Type B pancreatic cell (in vitro differentiated cells): ENCODE results near the gene ANXA6. TPM values are rescaled to one million over a fixed set of nuclear protein-coding genes. Genes with fewer than 3 reads are reported as not detected.

ENCODE experiments used
- DNase-seq: peaks from one replicate; pipeline ENCODE4 v3.0.0; 2021; ENCODE audit warnings: mixed read lengths; ENCODE audit not compliant: unreplicated experiment; ENCODE audit errors: extremely low spot score
- H3K27ac Mint-ChIP-seq: 2 replicates; pipeline ENCODE4 v1.8.0; 2021; ENCODE audit warnings: mild to moderate bottlenecking, mixed read lengths
- H3K27me3 Mint-ChIP-seq: 2 replicates; pipeline ENCODE4 v1.8.0; 2021; ENCODE audit warnings: mixed read lengths
- H3K36me3 Mint-ChIP-seq: 2 replicates; pipeline ENCODE4 v1.8.0; 2021; ENCODE audit warnings: mixed read lengths
- H3K4me1 Mint-ChIP-seq: one replicate; pipeline ENCODE4 v1.8.0; 2021; ENCODE audit warnings: mixed read lengths; ENCODE audit not compliant: unreplicated experiment
- H3K4me3 Mint-ChIP-seq: 2 replicates; pipeline ENCODE4 v1.8.0; 2021; ENCODE audit warnings: mild to moderate bottlenecking, mixed read lengths
- H3K9me3 Mint-ChIP-seq: 2 replicates; pipeline ENCODE4 v1.8.0; 2021; ENCODE audit warnings: mixed read lengths
- total RNA-seq: library from RNA; stranded (reverse); gene quantifications from 2 replicates; pipeline ENCODE4 v1.2.1, GENCODE V29; 2021; ENCODE audit warnings: low replicate concordance
- TF ChIP-seq, protein P1 (sequence below): fragments of 200-600 bp; sonication (generic); conservative IDR thresholded peaks from 2 replicates; pipeline ENCODE4 v1.5.0; 2021; ENCODE audit warnings: antibody characterized with exemption, mild to moderate bottlenecking

Gene ANXA6
- total RNA-seq, 1 donor from 2014 or later, result 200 TPM

DNA sequence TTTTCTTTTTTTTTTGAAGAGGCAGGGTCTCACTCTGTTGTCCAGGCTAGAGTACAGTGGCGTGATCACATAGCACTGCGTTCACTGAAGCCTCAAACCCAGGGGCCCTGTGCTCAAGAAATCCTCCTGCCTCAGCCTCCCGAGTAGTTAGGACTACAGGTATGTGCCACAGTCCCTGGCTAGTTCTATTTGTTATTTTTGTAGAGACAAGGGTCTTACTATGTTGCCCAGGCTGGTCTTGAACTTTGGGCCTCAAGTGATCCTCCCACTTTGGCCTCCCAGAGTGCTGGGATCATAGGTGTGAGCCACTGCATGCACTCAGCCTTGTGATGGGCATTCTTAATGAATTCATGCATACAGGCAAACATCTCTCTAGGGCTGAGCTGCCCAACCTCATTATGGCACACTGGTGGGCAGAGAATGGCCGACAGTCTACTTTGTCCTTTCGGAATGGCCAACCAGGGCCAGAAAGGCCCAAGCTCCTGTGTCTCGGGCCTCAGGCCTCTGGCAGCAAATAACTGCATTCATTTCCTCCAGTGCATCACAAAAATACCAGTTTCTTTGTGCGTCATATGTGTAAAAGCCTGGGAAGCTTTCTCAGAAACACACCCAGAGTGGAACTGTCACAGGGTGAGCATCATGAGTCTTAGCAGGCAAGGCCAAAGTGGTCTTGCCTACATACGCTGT is 27.2 kb downstream of the ANXA6 start:
- Mint-ChIP-seq H3K27ac (peak overlapping the region; percentile 77), H3K4me3 (no peak overlapping the region), H3K27me3 (no peaks in the 10 kb centered on the region), H3K9me3 (no peaks in the 10 kb centered on the region), H3K4me1 (peaks cover 4% of the 10 kb centered on the region), H3K36me3 (peaks cover 24% of the 10 kb centered on the region)
- TF ChIP-seq, protein P1, sequence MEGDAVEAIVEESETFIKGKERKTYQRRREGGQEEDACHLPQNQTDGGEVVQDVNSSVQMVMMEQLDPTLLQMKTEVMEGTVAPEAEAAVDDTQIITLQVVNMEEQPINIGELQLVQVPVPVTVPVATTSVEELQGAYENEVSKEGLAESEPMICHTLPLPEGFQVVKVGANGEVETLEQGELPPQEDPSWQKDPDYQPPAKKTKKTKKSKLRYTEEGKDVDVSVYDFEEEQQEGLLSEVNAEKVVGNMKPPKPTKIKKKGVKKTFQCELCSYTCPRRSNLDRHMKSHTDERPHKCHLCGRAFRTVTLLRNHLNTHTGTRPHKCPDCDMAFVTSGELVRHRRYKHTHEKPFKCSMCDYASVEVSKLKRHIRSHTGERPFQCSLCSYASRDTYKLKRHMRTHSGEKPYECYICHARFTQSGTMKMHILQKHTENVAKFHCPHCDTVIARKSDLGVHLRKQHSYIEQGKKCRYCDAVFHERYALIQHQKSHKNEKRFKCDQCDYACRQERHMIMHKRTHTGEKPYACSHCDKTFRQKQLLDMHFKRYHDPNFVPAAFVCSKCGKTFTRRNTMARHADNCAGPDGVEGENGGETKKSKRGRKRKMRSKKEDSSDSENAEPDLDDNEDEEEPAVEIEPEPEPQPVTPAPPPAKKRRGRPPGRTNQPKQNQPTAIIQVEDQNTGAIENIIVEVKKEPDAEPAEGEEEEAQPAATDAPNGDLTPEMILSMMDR, result no peak
- no peak for DNase-seq

DNA sequence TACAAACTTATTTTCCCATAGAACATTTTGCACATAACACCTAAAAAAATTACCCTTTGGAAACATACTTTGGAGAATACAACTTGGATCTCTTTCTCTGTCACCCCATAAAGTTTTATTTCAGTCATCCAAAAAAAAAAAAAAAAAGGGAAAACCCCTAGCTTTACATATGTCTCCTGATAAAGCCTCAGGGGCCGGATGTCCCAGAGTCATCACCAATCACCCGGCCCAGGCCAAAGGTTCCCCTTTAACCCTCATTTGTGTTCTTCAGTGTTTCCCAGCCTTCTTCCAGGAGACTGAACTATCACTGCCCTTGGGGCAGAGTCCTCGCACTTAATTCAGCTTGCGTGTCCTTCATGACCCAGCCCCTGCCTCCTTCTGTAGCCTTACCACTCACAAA is 28.8 kb downstream of the ANXA6 start:
- H3K4me3 Mint-ChIP-seq, result no peak overlapping the region
- no peak for DNase-seq
- no peaks in the 10 kb centered on the region for H3K9me3 Mint-ChIP-seq
- TF ChIP-seq, protein P1, result no peak
- H3K36me3 Mint-ChIP-seq, result peaks cover 23% of the 10 kb centered on the region
- H3K4me1 Mint-ChIP-seq, result peaks cover 4% of the 10 kb centered on the region
- H3K27ac Mint-ChIP-seq, result no peak overlapping the region
- no peaks in the 10 kb centered on the region for H3K27me3 Mint-ChIP-seq

DNA sequence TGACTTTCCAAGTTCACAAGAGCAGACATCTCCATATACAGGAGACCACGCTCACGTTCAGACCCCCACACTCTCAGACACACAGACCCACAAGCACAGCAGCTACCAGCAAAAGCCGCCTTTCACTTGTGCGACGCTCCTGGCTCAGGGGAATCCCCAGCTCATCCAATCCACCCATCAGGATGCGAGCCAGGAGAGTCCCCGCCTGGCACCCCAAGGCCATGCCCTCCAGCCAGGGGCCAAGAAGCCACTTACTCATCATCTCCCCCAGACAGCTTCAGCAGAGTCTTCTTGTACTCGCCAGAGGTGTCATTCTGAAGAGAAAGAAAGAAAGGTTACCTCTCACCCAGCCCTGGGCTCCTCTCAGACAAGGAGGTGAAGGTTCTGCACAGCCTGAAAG is 29.7 kb downstream of the ANXA6 start:
- Mint-ChIP-seq H3K4me1 (peaks cover 4% of the 10 kb centered on the region), H3K27me3 (no peaks in the 10 kb centered on the region), H3K9me3 (no peaks in the 10 kb centered on the region), H3K27ac (no peak overlapping the region), H3K4me3 (no peak overlapping the region), H3K36me3 (peaks cover 19% of the 10 kb centered on the region)
- TF ChIP-seq, protein P1, result no peak
- no peak for DNase-seq

DNA sequence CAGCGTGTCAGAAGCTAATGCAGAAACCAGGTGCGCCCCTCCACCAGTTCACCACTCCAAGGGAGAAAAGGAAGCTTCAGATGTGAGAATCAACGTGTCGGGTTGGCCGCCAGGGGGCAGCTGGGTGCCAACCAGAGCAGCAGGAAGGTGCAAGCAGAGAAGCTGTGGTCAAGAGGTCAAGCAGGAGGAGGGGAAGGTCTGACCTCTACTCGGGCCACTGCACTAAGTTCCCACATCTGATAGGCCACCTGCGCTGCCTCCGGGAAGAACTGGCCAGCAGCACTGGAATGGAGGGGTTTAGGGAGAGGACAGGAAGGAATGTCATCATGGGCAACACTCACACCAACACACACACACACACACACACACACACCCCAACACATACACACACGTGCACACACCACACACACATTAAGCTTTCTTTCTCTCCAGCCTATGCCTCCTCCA is 31.4 kb downstream of the ANXA6 start:
- Mint-ChIP-seq H3K4me3 (no peak overlapping the region), H3K9me3 (no peaks in the 10 kb centered on the region), H3K27ac (peak overlapping the region; percentile 40), H3K36me3 (peaks cover 8% of the 10 kb centered on the region), H3K4me1 (peaks cover 4% of the 10 kb centered on the region), H3K27me3 (no peaks in the 10 kb centered on the region)
- TF ChIP-seq, protein P1, result peak; percentile 89
- peak; percentile 77 for DNase-seq

DNA sequence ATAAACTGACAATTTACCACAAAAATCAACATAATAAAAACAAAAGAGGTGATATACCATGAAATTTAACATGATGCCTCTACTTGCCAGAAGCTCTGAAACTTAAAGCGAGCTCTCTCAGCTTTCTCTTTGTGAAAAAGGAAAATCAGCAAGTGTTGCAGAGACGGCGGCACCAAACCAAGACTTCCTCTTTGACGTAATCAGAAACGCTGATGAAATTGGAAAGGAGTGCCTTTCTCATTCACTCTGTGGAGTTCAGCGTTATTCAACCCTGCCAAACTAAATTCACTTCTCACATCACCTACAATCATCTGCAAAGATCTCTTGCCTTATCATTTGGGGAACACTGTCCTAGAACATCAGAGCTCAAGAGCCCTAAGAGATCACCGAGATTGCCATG is 32.2 kb downstream of the ANXA6 start:
- no peak for DNase-seq
- Mint-ChIP-seq H3K9me3 (no peaks in the 10 kb centered on the region), H3K27ac (no peak overlapping the region), H3K4me3 (no peak overlapping the region), H3K36me3 (peaks cover 4% of the 10 kb centered on the region), H3K4me1 (peaks cover 4% of the 10 kb centered on the region), H3K27me3 (no peaks in the 10 kb centered on the region)
- TF ChIP-seq, protein P1, result no peak
